22Rv1 (cell line): ENCODE data around the gene IMMP2L.
"Not testable (repeated sequence)": the region's sequence is repeated elsewhere in the genome, so short reads cannot be mapped to it uniquely, and the experiment has no call there.

ENCODE experiments used
- H3K27ac ChIP-seq: fragments of 450-650 bp; 2 replicates; pipeline ENCODE4 v1.5.1; 2017
- CTCF ChIP-seq: fragments of 450-650 bp; IDR thresholded peaks from 2 replicates; pipeline ENCODE4 v1.5.1; 2017; ENCODE audit warnings: mild to moderate bottlenecking
- ZFX ChIP-seq: fragments of 450-650 bp; IDR thresholded peaks from 2 replicates; pipeline ENCODE4 v1.6.1; 2017; ENCODE audit warnings: antibody characterized with exemption, borderline replicate concordance

Gene IMMP2L

GRCh38 chr7:110947408-110947807 lies 614.9 kb downstream of the IMMP2L start:
- H3K27ac ChIP-seq: no peak overlapping the region
- TF ChIP-seq CTCF (no peak), ZFX (no peak)

- H3K27ac ChIP-seq: no peak overlapping the region
- TF ChIP-seq CTCF: no peak
- TF ChIP-seq ZFX: no peak
These were observed 617.2 kb downstream of the IMMP2L start for GRCh38 chr7:110944966-110945644.

GRCh38 chr7:110944448-110944847 lies 617.8 kb downstream of the IMMP2L start:
- TF ChIP-seq ZFX: no peak
- no peak for TF ChIP-seq CTCF
- no peak overlapping the region for H3K27ac ChIP-seq

- no peak overlapping the region for H3K27ac ChIP-seq
- TF ChIP-seq ZFX (no peak), CTCF (no peak)
These were observed 618.5 kb downstream of the IMMP2L start for GRCh38 chr7:110943701-110944345.

GRCh38 chr7:110941385-110941784 lies 620.9 kb downstream of the IMMP2L start:
- no peak overlapping the region for H3K27ac ChIP-seq
- TF ChIP-seq CTCF (no peak), ZFX (no peak)

- TF ChIP-seq ZFX: no peak
- no peak for TF ChIP-seq CTCF
- no peak overlapping the region for H3K27ac ChIP-seq
These were observed 621.5 kb downstream of the IMMP2L start for GRCh38 chr7:110940756-110941155.

- no peak overlapping the region for H3K27ac ChIP-seq
- TF ChIP-seq ZFX (no peak), CTCF (no peak)
These were observed 624.1 kb downstream of the IMMP2L start for GRCh38 chr7:110938165-110938564.

GRCh38 chr7:110936665-110937064 lies 625.6 kb downstream of the IMMP2L start:
- not testable (repeated sequence) for H3K27ac ChIP-seq
